ENCODE data around the gene GRM2. TPM values are rescaled to one million over a fixed set of nuclear protein-coding genes. Genes with fewer than 3 reads are reported as not detected.

Gene GRM2
- total RNA-seq, 2 donors from 2014 or later: 0.26 to 0.99 TPM

GRCh38 chr3:51720292-51721061 lies 13.6 kb downstream of the GRM2 start:
- H3K36me3 ChIP-seq (replicated peaks in 1 of 2; ENCODE audit: insufficient read depth in 1 of 2, low read depth in 2 of 2): no peaks in the 10 kb centered on the region
- H3K27ac ChIP-seq: no peak overlapping the region
- 72 to 91% methylated on average over 9 to 11 of the region's 12 CpGs for whole genome bisulfite sequencing, 2 donors
- intact Hi-C loops (cut with DNase I): no loop called here
- no peak overlapping the region for H3K4me3 ChIP-seq
- TF ChIP-seq CTCF (IDR thresholded peaks at IDR 0.05) (no peak), POLR2A (IDR thresholded peaks at IDR 0.05) (no peak)
- ATAC-seq (no peak), DNase-seq (no peak)
- H3K27me3 ChIP-seq: no peaks in the 10 kb centered on the region
- no peaks in the 10 kb centered on the region for H3K9me3 ChIP-seq
- no peaks in the 10 kb centered on the region for H3K4me1 ChIP-seq

DNA sequence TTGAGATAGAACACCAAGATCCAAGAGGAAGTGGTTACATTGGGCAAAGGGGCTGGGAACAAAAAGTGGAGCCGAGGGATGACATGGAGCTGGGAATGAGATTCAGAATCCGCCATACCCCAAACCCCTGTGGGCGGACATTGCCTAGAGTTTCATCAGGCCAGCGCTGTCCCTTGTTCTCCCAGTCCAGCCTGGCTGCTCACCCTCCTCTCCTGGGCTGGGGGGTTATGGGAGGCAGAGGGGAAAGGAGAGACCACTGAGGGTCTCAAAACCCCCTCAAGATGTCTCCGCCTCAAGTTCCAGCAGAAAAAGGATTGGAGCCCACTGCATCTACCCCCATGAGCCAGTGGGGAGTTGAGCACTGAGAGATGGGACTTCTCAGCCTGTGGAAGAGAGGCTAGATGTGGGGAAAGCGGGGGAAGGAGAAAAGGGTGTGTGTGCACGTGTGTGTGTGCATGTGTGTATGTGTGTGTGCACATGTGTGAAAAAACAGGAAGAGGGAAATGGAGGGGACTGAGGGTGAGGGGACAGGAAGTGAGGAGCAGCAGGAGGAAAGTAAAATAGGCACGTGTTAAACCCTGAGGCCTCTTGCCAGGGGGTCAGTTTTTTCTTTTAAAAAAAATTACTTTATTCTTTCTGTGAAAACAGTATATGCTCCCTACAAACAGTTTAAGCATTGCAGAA lies 14.3 kb downstream of the GRM2 start:
- Histone ChIP-seq H3K4me3 (no peak overlapping the region), H3K4me1 (no peaks in the 10 kb centered on the region), H3K9me3 (no peaks in the 10 kb centered on the region), H3K27ac (no peak overlapping the region), H3K27me3 (no peaks in the 10 kb centered on the region), H3K36me3 (replicated peaks in 1 of 2; ENCODE audit: insufficient read depth in 1 of 2, low read depth in 2 of 2) (no peaks in the 10 kb centered on the region)
- ATAC-seq: no peak
- DNase-seq: no peak
- 65 to 73% methylated on average over 8 of the region's 8 CpGs for WGBS, 2 donors
- TF ChIP-seq CTCF (IDR thresholded peaks at IDR 0.05) (no peak), POLR2A (IDR thresholded peaks at IDR 0.05) (no peak)
- intact Hi-C loops (cut with DNase I): no loop called here

- DNase-seq (no peak), ATAC-seq (no peak)
- TF ChIP-seq POLR2A (IDR thresholded peaks at IDR 0.05) (no peak), CTCF (IDR thresholded peaks at IDR 0.05) (no peak)
- Histone ChIP-seq H3K4me1 (no peaks in the 10 kb centered on the region), H3K9me3 (no peaks in the 10 kb centered on the region), H3K27ac (no peak overlapping the region), H3K4me3 (no peak overlapping the region), H3K36me3 (replicated peaks in 1 of 2; ENCODE audit: insufficient read depth in 1 of 2, low read depth in 2 of 2) (no peaks in the 10 kb centered on the region), H3K27me3 (no peaks in the 10 kb centered on the region)
- intact Hi-C loops (cut with DNase I): no loop called here
- WGBS, 2 donors: 69 to 72% methylated on average over 4 of the region's 4 CpGs
These were observed 15.5 kb downstream of the GRM2 start for GRCh38 chr3:51722362-51722761.

DNA sequence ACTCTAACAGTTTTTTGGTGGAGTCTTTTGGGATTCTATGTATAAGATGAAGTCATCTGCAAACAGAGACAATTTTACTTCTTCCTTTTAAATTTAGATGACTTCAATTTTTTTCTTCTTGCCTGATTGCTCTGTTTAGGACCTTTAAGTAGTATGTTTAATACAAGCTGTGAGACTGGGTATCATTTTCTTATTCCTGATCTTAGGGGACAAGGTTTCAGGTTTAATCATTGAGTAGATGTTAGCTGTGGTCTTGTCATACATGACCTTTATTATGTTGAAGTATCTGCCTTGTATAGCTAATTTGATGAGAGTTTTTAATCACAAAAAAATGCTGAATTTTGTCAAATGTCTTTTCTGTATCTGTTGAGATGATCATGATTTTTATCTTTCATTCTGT lies 20.6 kb downstream of the GRM2 start:
- no peak overlapping the region for H3K27ac ChIP-seq
- H3K27me3 ChIP-seq: no peaks in the 10 kb centered on the region
- intact Hi-C loops (cut with DNase I): no loop called here
- no peak for ATAC-seq
- H3K36me3 ChIP-seq (replicated peaks in 1 of 2; ENCODE audit: insufficient read depth in 1 of 2, low read depth in 2 of 2): no peaks in the 10 kb centered on the region
- TF ChIP-seq CTCF (IDR thresholded peaks at IDR 0.05): no peak
- TF ChIP-seq POLR2A (IDR thresholded peaks at IDR 0.05): no peak
- DNase-seq: no peak
- no peaks in the 10 kb centered on the region for H3K9me3 ChIP-seq
- no peak overlapping the region for H3K4me3 ChIP-seq
- H3K4me1 ChIP-seq: no peaks in the 10 kb centered on the region

Measured in body of pancreas (tissue), 4 donors.